ENCODE measurements around the gene KCNQ2.

- TF ChIP-seq POLR2A (IDR thresholded peaks at IDR 0.05) (no peak), CTCF (IDR thresholded peaks at IDR 0.05) (no peak)
These were observed 49.8 kb downstream of the KCNQ2 start for GRCh38 chr20:63422653-63423052.
